Middle frontal gyrus (tissue), 1 donor: ENCODE data around the gene VWA1.
"Not testable (repeated sequence)": the region's sequence is repeated elsewhere in the genome, so short reads cannot be mapped to it uniquely, and the experiment has no call there.

Experiments used
- DNase-seq: peaks from one replicate; pipeline ENCODE4 v3.0.0-alpha.2; 2015; ENCODE audit warnings: low spot score; ENCODE audit errors: extremely low spot score

The VWA1 gene

GRCh38 chr1:1482856-1483255 is 47.4 kb downstream of the VWA1 start:
- no peak for DNase-seq

- DNase-seq = no peak
These were observed 48.2 kb downstream of the VWA1 start for GRCh38 chr1:1483714-1484113.

- not testable (repeated sequence) for DNase-seq
These were observed 49.7 kb downstream of the VWA1 start for GRCh38 chr1:1484976-1485750.

- DNase-seq = not testable (repeated sequence)
These were observed 50.3 kb downstream of the VWA1 start for GRCh38 chr1:1485755-1486317.

- no peak for DNase-seq
These were observed 52.2 kb downstream of the VWA1 start for GRCh38 chr1:1487701-1488100.

- DNase-seq = no peak
These were observed 53.7 kb downstream of the VWA1 start for GRCh38 chr1:1489231-1489630.

- no peak for DNase-seq
These were observed 54.4 kb downstream of the VWA1 start for GRCh38 chr1:1489861-1490260.

DNA sequence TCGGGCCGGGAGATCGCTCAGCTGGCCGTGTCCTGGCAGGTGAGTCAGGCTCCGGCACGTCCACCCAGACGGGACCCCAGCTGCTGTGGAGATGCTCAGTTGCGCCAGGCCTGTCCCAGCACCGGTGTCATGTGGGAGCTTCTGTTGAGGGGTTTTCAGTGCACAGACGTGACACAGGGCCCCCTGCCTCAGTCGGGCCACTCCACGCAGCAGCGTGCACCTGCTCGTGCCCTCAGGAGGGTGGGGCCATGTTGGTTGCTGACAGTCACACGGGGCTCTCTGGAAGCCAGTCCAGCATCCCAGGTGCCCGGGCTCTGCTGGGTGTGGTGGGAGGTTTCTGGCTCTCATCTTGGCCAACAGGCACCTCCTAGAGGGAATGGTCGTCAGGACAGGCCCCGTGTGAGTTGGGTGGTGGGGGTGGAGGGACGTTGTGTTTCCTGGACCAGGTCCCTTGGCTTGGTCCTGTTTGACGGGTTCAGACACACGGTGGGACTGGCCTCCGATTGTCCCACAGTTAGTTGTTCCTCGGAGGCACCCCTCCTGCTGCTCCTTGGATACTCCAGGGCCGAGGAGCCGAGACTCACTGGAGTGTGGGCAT is 55.2 kb downstream of the VWA1 start:
- no peak for DNase-seq

DNA sequence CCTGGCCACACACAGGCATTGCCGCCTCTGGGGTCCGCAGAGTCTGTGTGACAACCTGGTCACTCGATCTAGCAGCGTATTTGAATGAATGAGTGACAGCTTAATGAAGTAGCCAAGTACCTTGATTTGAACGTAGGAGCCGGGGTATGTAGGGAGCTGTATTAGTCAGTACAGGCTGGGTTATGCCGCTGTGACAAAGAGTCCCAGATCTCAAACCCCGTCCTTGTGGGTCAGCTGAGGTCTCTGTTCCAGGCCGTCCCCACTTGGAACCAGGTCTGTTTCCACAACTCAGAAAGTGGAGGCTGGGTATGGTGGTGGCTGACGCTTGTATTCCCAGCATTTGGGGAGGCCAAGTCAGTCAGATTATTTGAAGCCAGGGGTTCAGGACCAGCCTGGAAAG is 56.1 kb downstream of the VWA1 start:
- DNase-seq = no peak
